SK-N-MC (cell line): ENCODE results near the gene SETD1A.

Experiments used
- EZH2 ChIP-seq: fragments of 200-600 bp; sonication (generic); IDR thresholded peaks from one replicate; pipeline ENCODE4 v1.6.1; 2017; ENCODE audit warnings: antibody characterized with exemption
- POLR2AphosphoS5 ChIP-seq: IDR thresholded peaks from 2 replicates; pipeline ENCODE4 v1.6.1; 2012; ENCODE audit warnings: mild to moderate bottlenecking, low read depth, low read length, borderline replicate concordance

- no peak for TF ChIP-seq EZH2
- no peak for TF ChIP-seq POLR2AphosphoS5
Observed at GRCh38 chr16:30930160-30930571, 27.4 kb upstream of the SETD1A start.
